22Rv1 (cell line): ENCODE results near the gene SLC22A31.

Experiments used
- ZFX ChIP-seq: fragments of 450-650 bp; IDR thresholded peaks from 2 replicates; pipeline ENCODE4 v1.6.1; 2017; ENCODE audit warnings: antibody characterized with exemption, borderline replicate concordance
- TF ChIP-seq, protein P1 (sequence below): fragments of 450-650 bp; IDR thresholded peaks from 2 replicates; pipeline ENCODE4 v1.5.1; 2017; ENCODE audit warnings: mild to moderate bottlenecking

DNA sequence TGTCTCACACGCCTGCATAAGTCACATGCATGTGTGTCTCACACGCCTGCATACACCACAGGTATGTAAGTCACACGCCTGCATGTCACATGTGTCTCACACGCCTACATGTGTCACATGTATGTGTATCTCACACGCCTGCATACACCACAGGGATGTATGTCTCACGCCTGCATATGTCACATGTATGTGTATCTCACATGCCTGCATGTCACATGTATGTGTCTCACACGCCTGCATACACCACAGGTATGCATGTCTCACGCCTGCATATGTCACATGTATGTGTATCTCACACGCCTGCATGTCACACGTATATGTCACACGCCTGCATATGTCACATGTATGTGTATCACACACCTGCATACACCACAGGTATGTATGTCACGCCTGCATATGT lies 42.6 kb downstream of the SLC22A31 start:
- TF ChIP-seq, protein P1, sequence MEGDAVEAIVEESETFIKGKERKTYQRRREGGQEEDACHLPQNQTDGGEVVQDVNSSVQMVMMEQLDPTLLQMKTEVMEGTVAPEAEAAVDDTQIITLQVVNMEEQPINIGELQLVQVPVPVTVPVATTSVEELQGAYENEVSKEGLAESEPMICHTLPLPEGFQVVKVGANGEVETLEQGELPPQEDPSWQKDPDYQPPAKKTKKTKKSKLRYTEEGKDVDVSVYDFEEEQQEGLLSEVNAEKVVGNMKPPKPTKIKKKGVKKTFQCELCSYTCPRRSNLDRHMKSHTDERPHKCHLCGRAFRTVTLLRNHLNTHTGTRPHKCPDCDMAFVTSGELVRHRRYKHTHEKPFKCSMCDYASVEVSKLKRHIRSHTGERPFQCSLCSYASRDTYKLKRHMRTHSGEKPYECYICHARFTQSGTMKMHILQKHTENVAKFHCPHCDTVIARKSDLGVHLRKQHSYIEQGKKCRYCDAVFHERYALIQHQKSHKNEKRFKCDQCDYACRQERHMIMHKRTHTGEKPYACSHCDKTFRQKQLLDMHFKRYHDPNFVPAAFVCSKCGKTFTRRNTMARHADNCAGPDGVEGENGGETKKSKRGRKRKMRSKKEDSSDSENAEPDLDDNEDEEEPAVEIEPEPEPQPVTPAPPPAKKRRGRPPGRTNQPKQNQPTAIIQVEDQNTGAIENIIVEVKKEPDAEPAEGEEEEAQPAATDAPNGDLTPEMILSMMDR = no peak
- no peak for TF ChIP-seq ZFX
